MM.1S (cell line): Measurements from ENCODE around the gene KIRREL3.

ENCODE experiments used
- EZH2 ChIP-seq: fragments of 300-600 bp; sonication (generic); optimal IDR thresholded peaks from 2 replicates; pipeline ENCODE3; 2017; ENCODE audit warnings: low read depth, mild to moderate bottlenecking, antibody characterized with exemption, low read length, mixed read lengths
- TF ChIP-seq, protein P1 (sequence below): fragments of 300-600 bp; sonication (generic); IDR thresholded peaks from 2 replicates; pipeline ENCODE4 v1.5.1; 2016; ENCODE audit warnings: antibody characterized with exemption, low read length, mixed read lengths

DNA sequence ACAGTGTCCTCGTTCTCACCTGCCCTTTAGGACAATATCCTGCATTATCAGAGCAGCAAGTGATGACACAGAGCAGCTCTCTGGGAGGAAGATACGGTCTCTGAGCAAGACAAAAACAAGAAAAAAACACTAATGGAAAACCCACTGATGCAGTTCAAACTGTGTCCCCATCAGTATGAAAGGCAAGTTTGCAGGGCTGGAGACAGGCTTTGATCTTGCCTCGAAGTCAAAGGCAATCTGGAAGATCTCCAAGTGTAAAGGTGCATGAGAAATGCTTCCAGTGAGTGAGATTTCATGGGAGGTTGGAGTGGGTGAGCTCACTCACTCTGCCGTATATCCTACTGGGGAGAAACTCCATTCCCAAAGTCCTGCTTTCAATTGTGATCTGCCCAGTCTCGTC, 157.5 kb downstream of the KIRREL3 start:
- TF ChIP-seq, protein P1, sequence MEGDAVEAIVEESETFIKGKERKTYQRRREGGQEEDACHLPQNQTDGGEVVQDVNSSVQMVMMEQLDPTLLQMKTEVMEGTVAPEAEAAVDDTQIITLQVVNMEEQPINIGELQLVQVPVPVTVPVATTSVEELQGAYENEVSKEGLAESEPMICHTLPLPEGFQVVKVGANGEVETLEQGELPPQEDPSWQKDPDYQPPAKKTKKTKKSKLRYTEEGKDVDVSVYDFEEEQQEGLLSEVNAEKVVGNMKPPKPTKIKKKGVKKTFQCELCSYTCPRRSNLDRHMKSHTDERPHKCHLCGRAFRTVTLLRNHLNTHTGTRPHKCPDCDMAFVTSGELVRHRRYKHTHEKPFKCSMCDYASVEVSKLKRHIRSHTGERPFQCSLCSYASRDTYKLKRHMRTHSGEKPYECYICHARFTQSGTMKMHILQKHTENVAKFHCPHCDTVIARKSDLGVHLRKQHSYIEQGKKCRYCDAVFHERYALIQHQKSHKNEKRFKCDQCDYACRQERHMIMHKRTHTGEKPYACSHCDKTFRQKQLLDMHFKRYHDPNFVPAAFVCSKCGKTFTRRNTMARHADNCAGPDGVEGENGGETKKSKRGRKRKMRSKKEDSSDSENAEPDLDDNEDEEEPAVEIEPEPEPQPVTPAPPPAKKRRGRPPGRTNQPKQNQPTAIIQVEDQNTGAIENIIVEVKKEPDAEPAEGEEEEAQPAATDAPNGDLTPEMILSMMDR: no peak
- no peak for TF ChIP-seq EZH2
